ENCODE measurements around the gene SMG6.

GRCh38 chr17:2138318-2138717 lies 165.3 kb downstream of the SMG6 start:
- TF ChIP-seq POLR2A (IDR thresholded peaks at IDR 0.05; ENCODE audit: low read length) (no peak), GATA1 (IDR thresholded peaks at IDR 0.05; ENCODE audit: low read depth, low read length) (no peak)

Measured in erythroblast (primary cell).